ENCODE results near the gene CBLC. TPM values are rescaled to one million over a fixed set of nuclear protein-coding genes. Genes with fewer than 3 reads are reported as not detected.

Gene CBLC
- polyA plus RNA-seq, 1 donor from 2014 or later: not detected

DNA sequence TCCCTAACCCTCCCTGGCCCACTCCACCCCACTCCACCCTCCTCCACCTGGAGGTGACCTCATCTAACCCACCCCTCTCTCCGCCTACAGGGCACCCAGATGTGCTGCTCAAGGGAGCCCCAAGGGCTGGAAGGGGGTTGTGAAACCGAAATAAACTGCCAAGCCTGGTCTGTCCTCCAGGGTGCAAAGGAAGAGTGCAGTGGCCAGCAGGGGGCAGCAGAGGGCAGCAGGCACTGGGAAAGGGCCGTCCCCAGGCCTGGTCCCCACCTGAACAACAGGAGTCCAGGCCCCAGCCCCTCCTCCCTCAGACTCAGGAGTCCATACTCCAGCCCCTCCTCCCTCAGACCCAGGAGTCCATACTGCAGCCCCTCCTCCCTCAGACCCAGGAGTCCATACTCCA lies 22.8 kb downstream of the CBLC start:
- Histone ChIP-seq H3K27ac (ENCODE audit: low read length) (no peak overlapping the region), H3K4me2 (ENCODE audit: low read length) (no peak overlapping the region), H2AFZ (ENCODE audit: low read depth, low read length) (no peak overlapping the region)

DNA sequence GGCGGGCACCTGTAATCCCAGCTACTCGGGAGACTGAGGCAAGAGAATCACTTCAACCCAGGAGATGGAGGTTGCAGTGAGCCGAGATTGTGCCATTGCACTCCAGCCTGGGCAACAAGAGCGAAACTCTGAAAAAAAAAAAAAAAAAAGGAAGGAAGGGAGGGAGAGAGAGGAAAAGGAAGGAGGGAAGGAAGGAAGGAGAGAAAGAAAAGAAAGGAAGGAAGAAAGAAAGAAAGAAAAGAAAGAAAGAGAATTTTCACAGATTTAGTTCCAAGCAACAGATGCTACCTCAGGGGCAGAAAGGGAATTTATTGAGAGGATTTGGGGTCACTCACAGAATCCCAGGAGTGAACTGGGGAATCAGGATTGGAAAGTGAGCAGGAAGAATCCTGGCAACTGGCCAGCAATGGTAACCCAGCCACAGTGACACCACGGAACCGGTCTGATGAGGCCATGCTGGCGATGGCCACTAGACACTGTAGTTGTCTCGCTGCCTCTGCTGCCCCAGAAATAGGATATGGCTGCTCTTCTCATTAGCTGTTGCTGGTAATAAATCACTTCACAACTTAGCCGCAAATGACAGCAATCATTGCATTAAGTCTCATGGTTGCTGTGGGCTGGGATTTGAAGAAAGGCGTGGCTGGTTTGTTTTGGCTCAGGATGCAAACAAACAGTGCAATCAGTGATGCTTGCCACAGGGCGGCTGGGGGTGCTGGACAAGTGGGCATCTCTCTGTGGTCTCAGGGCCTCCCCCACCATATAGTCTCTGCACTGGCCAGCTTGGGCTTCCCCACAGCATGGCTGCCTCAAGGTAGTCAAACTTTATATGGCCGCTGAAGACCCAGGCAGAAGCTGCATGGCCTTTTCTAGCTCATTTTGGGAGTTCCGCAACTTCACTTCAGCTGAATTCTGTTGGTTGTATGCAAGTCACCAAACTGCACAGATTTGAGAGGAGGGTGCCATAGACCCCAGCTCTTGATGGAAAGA lies 26.0 kb downstream of the CBLC start:
- TF ChIP-seq, protein P1, sequence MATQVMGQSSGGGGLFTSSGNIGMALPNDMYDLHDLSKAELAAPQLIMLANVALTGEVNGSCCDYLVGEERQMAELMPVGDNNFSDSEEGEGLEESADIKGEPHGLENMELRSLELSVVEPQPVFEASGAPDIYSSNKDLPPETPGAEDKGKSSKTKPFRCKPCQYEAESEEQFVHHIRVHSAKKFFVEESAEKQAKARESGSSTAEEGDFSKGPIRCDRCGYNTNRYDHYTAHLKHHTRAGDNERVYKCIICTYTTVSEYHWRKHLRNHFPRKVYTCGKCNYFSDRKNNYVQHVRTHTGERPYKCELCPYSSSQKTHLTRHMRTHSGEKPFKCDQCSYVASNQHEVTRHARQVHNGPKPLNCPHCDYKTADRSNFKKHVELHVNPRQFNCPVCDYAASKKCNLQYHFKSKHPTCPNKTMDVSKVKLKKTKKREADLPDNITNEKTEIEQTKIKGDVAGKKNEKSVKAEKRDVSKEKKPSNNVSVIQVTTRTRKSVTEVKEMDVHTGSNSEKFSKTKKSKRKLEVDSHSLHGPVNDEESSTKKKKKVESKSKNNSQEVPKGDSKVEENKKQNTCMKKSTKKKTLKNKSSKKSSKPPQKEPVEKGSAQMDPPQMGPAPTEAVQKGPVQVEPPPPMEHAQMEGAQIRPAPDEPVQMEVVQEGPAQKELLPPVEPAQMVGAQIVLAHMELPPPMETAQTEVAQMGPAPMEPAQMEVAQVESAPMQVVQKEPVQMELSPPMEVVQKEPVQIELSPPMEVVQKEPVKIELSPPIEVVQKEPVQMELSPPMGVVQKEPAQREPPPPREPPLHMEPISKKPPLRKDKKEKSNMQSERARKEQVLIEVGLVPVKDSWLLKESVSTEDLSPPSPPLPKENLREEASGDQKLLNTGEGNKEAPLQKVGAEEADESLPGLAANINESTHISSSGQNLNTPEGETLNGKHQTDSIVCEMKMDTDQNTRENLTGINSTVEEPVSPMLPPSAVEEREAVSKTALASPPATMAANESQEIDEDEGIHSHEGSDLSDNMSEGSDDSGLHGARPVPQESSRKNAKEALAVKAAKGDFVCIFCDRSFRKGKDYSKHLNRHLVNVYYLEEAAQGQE (IDR thresholded peaks at IDR 0.05; ENCODE audit: borderline replicate concordance): no peak
- Histone ChIP-seq H4K20me1 (ENCODE audit: insufficient read depth) (no peaks in the 10 kb centered on the region), H2AFZ (ENCODE audit: low read depth, low read length) (no peak overlapping the region), H3K27me3 (ENCODE audit: insufficient read depth, low read depth, low read length) (peaks cover 3% of the 10 kb centered on the region), H3K9me2 (ENCODE audit: insufficient read depth, low read length) (no peaks in the 10 kb centered on the region), H3K9ac (ENCODE audit: low read length) (no peak overlapping the region), H3K4me2 (ENCODE audit: low read length) (no peak overlapping the region), H3K79me2 (replicated peaks; ENCODE audit: insufficient read depth, low read length) (no peaks in the 10 kb centered on the region), H3K4me3 (ENCODE audit: low read length) (no peak overlapping the region), H3K9me3 (ENCODE audit: low read length) (no peaks in the 10 kb centered on the region), H3K27ac (ENCODE audit: low read length) (no peak overlapping the region), H3F3A (ENCODE audit: insufficient read depth, low read length, poor library complexity, severe bottlenecking) (no peaks in the 10 kb centered on the region), H3K36me3 (ENCODE audit: insufficient read depth, low read length) (no peaks in the 10 kb centered on the region)

More for the DNA sequence above, 22.8 kb downstream of the CBLC start:
- no peaks in the 10 kb centered on the region for H3F3A ChIP-seq (ENCODE audit: insufficient read depth, low read length, poor library complexity, severe bottlenecking)
- H3K79me2 ChIP-seq (replicated peaks; ENCODE audit: insufficient read depth, low read length): no peaks in the 10 kb centered on the region
- no peaks in the 10 kb centered on the region for H4K20me1 ChIP-seq (ENCODE audit: insufficient read depth)
- no peaks in the 10 kb centered on the region for H3K9me3 ChIP-seq (ENCODE audit: low read length)
- no peak overlapping the region for H3K4me3 ChIP-seq (ENCODE audit: low read length)
- no peak overlapping the region for H3K9ac ChIP-seq (ENCODE audit: low read length)
- no peaks in the 10 kb centered on the region for H3K36me3 ChIP-seq (ENCODE audit: insufficient read depth, low read length)
- TF ChIP-seq RAD21 (conservative IDR thresholded peaks at IDR 0.05) (peak; percentile 61), EZH2 (IDR thresholded peaks at IDR 0.05; ENCODE audit: borderline replicate concordance, insufficient read depth, low read length, poor library complexity, severe bottlenecking) (no peak), SMC3 (conservative IDR thresholded peaks at IDR 0.05; ENCODE audit: poor library complexity) (peak; percentile 72), POLR2AphosphoS5 (IDR thresholded peaks at IDR 0.05) (no peak)
- TF ChIP-seq, protein P1 (IDR thresholded peaks at IDR 0.05; ENCODE audit: borderline replicate concordance): no peak
- TF ChIP-seq, protein P2, sequence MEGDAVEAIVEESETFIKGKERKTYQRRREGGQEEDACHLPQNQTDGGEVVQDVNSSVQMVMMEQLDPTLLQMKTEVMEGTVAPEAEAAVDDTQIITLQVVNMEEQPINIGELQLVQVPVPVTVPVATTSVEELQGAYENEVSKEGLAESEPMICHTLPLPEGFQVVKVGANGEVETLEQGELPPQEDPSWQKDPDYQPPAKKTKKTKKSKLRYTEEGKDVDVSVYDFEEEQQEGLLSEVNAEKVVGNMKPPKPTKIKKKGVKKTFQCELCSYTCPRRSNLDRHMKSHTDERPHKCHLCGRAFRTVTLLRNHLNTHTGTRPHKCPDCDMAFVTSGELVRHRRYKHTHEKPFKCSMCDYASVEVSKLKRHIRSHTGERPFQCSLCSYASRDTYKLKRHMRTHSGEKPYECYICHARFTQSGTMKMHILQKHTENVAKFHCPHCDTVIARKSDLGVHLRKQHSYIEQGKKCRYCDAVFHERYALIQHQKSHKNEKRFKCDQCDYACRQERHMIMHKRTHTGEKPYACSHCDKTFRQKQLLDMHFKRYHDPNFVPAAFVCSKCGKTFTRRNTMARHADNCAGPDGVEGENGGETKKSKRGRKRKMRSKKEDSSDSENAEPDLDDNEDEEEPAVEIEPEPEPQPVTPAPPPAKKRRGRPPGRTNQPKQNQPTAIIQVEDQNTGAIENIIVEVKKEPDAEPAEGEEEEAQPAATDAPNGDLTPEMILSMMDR (IDR thresholded peaks at IDR 0.05; ENCODE audit: poor library complexity, severe bottlenecking): peak; percentile 76
- no peaks in the 10 kb centered on the region for H3K27me3 ChIP-seq (ENCODE audit: insufficient read depth, low read depth, low read length)
- H3K9me2 ChIP-seq (ENCODE audit: insufficient read depth, low read length): no peaks in the 10 kb centered on the region

All from neural cell (in vitro differentiated cells).